Measurements from ENCODE around the gene NFATC1.

The NFATC1 gene

GRCh38 chr18:79439628-79440023, 43.9 kb downstream of the NFATC1 start:
- Histone ChIP-seq H3K9me3 (ENCODE audit: low read length) (no peaks in the 10 kb centered on the region), H3K79me2 (ENCODE audit: insufficient read depth, low read length) (peaks cover 26% of the 10 kb centered on the region; the same call in 1 of the 2 replicates), H3K27me3 (ENCODE audit: insufficient read depth, low read length) (no peaks in the 10 kb centered on the region), H3K27ac (ENCODE audit: low read depth, low read length, poor library complexity, severe bottlenecking) (no peak overlapping the region), H3F3A (ENCODE audit: insufficient read depth, low read length) (no peaks in the 10 kb centered on the region), H3K4me3 (ENCODE audit: low read depth, low read length, poor library complexity, severe bottlenecking) (no peak overlapping the region), H3K4me1 (ENCODE audit: insufficient read depth, low read length, severe bottlenecking) (peaks cover 49% of the 10 kb centered on the region), H3K4me2 (ENCODE audit: low read length) (no peak overlapping the region), H3K9me2 (ENCODE audit: low read depth, low read length) (no peaks in the 10 kb centered on the region), H4K20me1 (ENCODE audit: insufficient read depth, low read length) (no peaks in the 10 kb centered on the region), H3K9ac (ENCODE audit: low read length) (no peak overlapping the region), H2AFZ (ENCODE audit: low read length) (no peak overlapping the region), H3K36me3 (ENCODE audit: insufficient read depth, low read length) (peaks cover 92% of the 10 kb centered on the region)
- TF ChIP-seq CTCF (IDR thresholded peaks at IDR 0.05; ENCODE audit: low read length) (no peak), EZH2 (IDR thresholded peaks at IDR 0.05; ENCODE audit: borderline replicate concordance, low read length) (no peak)

GRCh38 chr18:79440316-79441110, 44.8 kb downstream of the NFATC1 start:
- Histone ChIP-seq H4K20me1 (ENCODE audit: insufficient read depth, low read length) (no peaks in the 10 kb centered on the region), H2AFZ (ENCODE audit: low read length) (no peak overlapping the region), H3K27ac (ENCODE audit: low read depth, low read length, poor library complexity, severe bottlenecking) (no peak overlapping the region), H3K79me2 (ENCODE audit: insufficient read depth, low read length) (peaks cover 21% of the 10 kb centered on the region; the same call in 1 of the 2 replicates), H3K9me3 (ENCODE audit: low read length) (no peaks in the 10 kb centered on the region), H3K4me1 (ENCODE audit: insufficient read depth, low read length, severe bottlenecking) (peaks cover 40% of the 10 kb centered on the region), H3K36me3 (ENCODE audit: insufficient read depth, low read length) (peaks cover 92% of the 10 kb centered on the region), H3F3A (ENCODE audit: insufficient read depth, low read length) (no peaks in the 10 kb centered on the region), H3K4me2 (ENCODE audit: low read length) (no peak overlapping the region), H3K9me2 (ENCODE audit: low read depth, low read length) (no peaks in the 10 kb centered on the region), H3K4me3 (ENCODE audit: low read depth, low read length, poor library complexity, severe bottlenecking) (no peak overlapping the region), H3K27me3 (ENCODE audit: insufficient read depth, low read length) (no peaks in the 10 kb centered on the region), H3K9ac (ENCODE audit: low read length) (no peak overlapping the region)
- TF ChIP-seq CTCF (IDR thresholded peaks at IDR 0.05; ENCODE audit: low read length) (no peak), EZH2 (IDR thresholded peaks at IDR 0.05; ENCODE audit: borderline replicate concordance, low read length) (no peak)

- Histone ChIP-seq H3K9me2 (ENCODE audit: low read depth, low read length) (no peaks in the 10 kb centered on the region), H3K9ac (ENCODE audit: low read length) (no peak overlapping the region), H3K27me3 (ENCODE audit: insufficient read depth, low read length) (no peaks in the 10 kb centered on the region), H3K27ac (ENCODE audit: low read depth, low read length, poor library complexity, severe bottlenecking) (no peak overlapping the region), H3K4me3 (ENCODE audit: low read depth, low read length, poor library complexity, severe bottlenecking) (no peak overlapping the region), H3K36me3 (ENCODE audit: insufficient read depth, low read length) (peaks cover 93% of the 10 kb centered on the region), H3K9me3 (ENCODE audit: low read length) (no peaks in the 10 kb centered on the region), H4K20me1 (ENCODE audit: insufficient read depth, low read length) (no peaks in the 10 kb centered on the region), H2AFZ (ENCODE audit: low read length) (no peak overlapping the region), H3K4me1 (ENCODE audit: insufficient read depth, low read length, severe bottlenecking) (peaks cover 33% of the 10 kb centered on the region), H3K4me2 (ENCODE audit: low read length) (no peak overlapping the region), H3F3A (ENCODE audit: insufficient read depth, low read length) (no peaks in the 10 kb centered on the region), H3K79me2 (ENCODE audit: insufficient read depth, low read length) (peaks cover 14% of the 10 kb centered on the region; the same call in 1 of the 2 replicates)
- TF ChIP-seq CTCF (IDR thresholded peaks at IDR 0.05; ENCODE audit: low read length) (no peak), EZH2 (IDR thresholded peaks at IDR 0.05; ENCODE audit: borderline replicate concordance, low read length) (no peak)
These were observed 45.7 kb downstream of the NFATC1 start for GRCh38 chr18:79441420-79441819.
